Activated gamma-delta T cell (primary cell): ENCODE data around the gene UNK.

ENCODE experiments used
- DNase-seq: peaks from one replicate; lab custom pipeline; 2025; lab: John Stamatoyannopoulos, UW
- total RNA-seq, 2 donors: gene quantifications; one replicate each; lab custom pipeline; 2026; lab: John Stamatoyannopoulos, UW

UNK gene
- 52.2 to 53.4 reads per million in 2 donors for total RNA-seq

- peak; percentile 94 for DNase-seq
These were observed at the start of gene UNK for GRCh38 chr17:75784473-75785015. TSS of gene UNK (plus strand) at chr17:75784806. CDS start at chr17:75784881, 75 bp downstream.

GRCh38 chr17:75736173-75736835 is 48.3 kb upstream of the UNK start:
- DNase-seq: no peak

GRCh38 chr17:75737133-75737962 is 47.3 kb upstream of the UNK start:
- DNase-seq: no peak

GRCh38 chr17:75738218-75738802 is 46.3 kb upstream of the UNK start:
- DNase-seq: no peak

GRCh38 chr17:75739174-75739573 is 45.4 kb upstream of the UNK start:
- DNase-seq: no peak

- DNase-seq: no peak
These were observed 44.8 kb upstream of the UNK start for GRCh38 chr17:75739801-75740200.

- DNase-seq: no peak
These were observed 44.4 kb upstream of the UNK start for GRCh38 chr17:75740215-75740614.

GRCh38 chr17:75740631-75741077 is 44.0 kb upstream of the UNK start:
- DNase-seq: no peak

GRCh38 chr17:75742337-75742736 is 42.3 kb upstream of the UNK start:
- DNase-seq: no peak

- no peak for DNase-seq
These were observed 40.9 kb upstream of the UNK start for GRCh38 chr17:75743625-75744206.

- no peak for DNase-seq
These were observed 35.9 kb upstream of the UNK start for GRCh38 chr17:75748706-75749105.

- peak; percentile 53 for DNase-seq
These were observed 34.8 kb upstream of the UNK start for GRCh38 chr17:75749545-75750389.

- no peak for DNase-seq
These were observed 33.8 kb upstream of the UNK start for GRCh38 chr17:75750661-75751423.

- no peak for DNase-seq
These were observed 32.8 kb upstream of the UNK start for GRCh38 chr17:75751676-75752404.

- no peak for DNase-seq
These were observed 32.2 kb upstream of the UNK start for GRCh38 chr17:75752405-75752709.

- no peak for DNase-seq
These were observed 31.6 kb upstream of the UNK start for GRCh38 chr17:75752802-75753513.

- DNase-seq: peak; percentile 62
These were observed 30.9 kb upstream of the UNK start for GRCh38 chr17:75753514-75754377.
